ENCODE results near the gene GFOD1.
A peak's percentile ranks its signal among the peaks of the same experiment; 100 is the strongest.

GFOD1 gene

DNA sequence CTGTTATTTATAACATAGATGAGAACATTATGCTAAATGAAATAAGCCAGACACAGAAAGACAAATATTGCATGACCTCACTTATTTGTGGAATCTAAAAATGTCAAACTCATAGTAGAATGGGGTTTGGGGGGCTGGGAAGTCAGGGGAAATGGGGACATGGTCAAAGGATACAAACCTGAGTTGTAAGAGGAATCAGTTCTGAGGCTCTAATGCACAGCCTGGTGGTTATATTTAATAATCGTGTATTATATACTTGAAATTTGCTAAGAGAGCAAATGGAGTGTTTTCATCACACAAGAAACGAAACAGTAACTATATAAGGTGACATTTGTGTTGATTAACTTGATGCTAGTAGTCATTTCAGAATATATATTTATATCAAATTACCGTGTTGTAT lies 40.8 kb upstream of the GFOD1 start:
- Histone ChIP-seq H3K4me3 (ENCODE audit: low read length, poor library complexity, severe bottlenecking) (no peak overlapping the region), H3F3A (ENCODE audit: low read depth) (peaks cover 5% of the 10 kb centered on the region; the same call in 1 of the 2 replicates), H3K9ac (ENCODE audit: low read depth, low read length, poor library complexity, severe bottlenecking) (peak overlapping the region; percentile 15), H3K36me3 (ENCODE audit: insufficient read depth, low read length) (no peaks in the 10 kb centered on the region), H4K20me1 (ENCODE audit: insufficient read depth, low read length, poor library complexity, severe bottlenecking) (no peaks in the 10 kb centered on the region), H3K9me2 (replicated peaks; ENCODE audit: low read depth, low read length) (no peaks in the 10 kb centered on the region), H3K4me2 (ENCODE audit: low read depth, low read length, poor library complexity, severe bottlenecking) (no peak overlapping the region), H3K4me1 (ENCODE audit: insufficient read depth, low read length, poor library complexity, severe bottlenecking) (peaks cover 52% of the 10 kb centered on the region), H3K27me3 (ENCODE audit: insufficient read depth, low read length, poor library complexity, severe bottlenecking) (no peaks in the 10 kb centered on the region), H3K9me3 (ENCODE audit: insufficient read depth, low read depth, low read length) (no peaks in the 10 kb centered on the region), H2AFZ (ENCODE audit: low read length) (0 out of 2 replicates have a peak overlapping the region, but pooled peaks have one; percentile 67), H3K79me2 (ENCODE audit: insufficient read depth, low read length) (no peaks in the 10 kb centered on the region)
- TF ChIP-seq, protein P1, sequence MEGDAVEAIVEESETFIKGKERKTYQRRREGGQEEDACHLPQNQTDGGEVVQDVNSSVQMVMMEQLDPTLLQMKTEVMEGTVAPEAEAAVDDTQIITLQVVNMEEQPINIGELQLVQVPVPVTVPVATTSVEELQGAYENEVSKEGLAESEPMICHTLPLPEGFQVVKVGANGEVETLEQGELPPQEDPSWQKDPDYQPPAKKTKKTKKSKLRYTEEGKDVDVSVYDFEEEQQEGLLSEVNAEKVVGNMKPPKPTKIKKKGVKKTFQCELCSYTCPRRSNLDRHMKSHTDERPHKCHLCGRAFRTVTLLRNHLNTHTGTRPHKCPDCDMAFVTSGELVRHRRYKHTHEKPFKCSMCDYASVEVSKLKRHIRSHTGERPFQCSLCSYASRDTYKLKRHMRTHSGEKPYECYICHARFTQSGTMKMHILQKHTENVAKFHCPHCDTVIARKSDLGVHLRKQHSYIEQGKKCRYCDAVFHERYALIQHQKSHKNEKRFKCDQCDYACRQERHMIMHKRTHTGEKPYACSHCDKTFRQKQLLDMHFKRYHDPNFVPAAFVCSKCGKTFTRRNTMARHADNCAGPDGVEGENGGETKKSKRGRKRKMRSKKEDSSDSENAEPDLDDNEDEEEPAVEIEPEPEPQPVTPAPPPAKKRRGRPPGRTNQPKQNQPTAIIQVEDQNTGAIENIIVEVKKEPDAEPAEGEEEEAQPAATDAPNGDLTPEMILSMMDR (conservative IDR thresholded peaks at IDR 0.05; ENCODE audit: low read length) = peak; percentile 26; the same call in 1 of the 2 replicates
- TF ChIP-seq EZH2phosphoT487 (IDR thresholded peaks at IDR 0.05; ENCODE audit: borderline replicate concordance) = no peak

DNA sequence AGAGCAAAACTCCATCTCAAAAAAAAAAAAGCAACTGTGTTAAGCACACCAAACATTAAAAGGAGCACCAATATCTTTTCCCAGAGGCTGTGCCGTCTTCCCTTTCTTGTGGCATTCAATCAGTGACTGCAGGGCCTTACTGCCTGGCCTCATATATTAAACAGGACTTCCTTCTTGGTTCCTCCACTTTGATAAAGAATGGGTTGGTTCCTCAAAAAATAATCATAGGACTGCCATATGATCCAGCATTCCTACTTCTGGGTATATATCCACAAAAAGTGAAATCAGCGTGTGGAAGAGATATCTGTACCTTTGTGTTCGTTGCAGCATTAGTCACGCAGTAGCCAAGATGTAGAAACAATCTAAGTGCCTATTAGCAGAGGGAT lies 40.3 kb upstream of the GFOD1 start:
- no peak overlapping the region for H3K4me3 ChIP-seq (ENCODE audit: low read length, poor library complexity, severe bottlenecking)
- H3K9me2 ChIP-seq (replicated peaks; ENCODE audit: low read depth, low read length) = no peaks in the 10 kb centered on the region
- H3K79me2 ChIP-seq (ENCODE audit: insufficient read depth, low read length) = no peaks in the 10 kb centered on the region
- peak overlapping the region; percentile 72 for H3K4me2 ChIP-seq (ENCODE audit: low read depth, low read length, poor library complexity, severe bottlenecking)
- no peak overlapping the region for H2AFZ ChIP-seq (ENCODE audit: low read length)
- H3K9me3 ChIP-seq (ENCODE audit: insufficient read depth, low read depth, low read length) = no peaks in the 10 kb centered on the region
- no peaks in the 10 kb centered on the region for H3K36me3 ChIP-seq (ENCODE audit: insufficient read depth, low read length)
- peak overlapping the region; percentile 64 for H3K9ac ChIP-seq (ENCODE audit: low read depth, low read length, poor library complexity, severe bottlenecking)
- H4K20me1 ChIP-seq (ENCODE audit: insufficient read depth, low read length, poor library complexity, severe bottlenecking) = no peaks in the 10 kb centered on the region
- peaks cover 5% of the 10 kb centered on the region; the same call in 1 of the 2 replicates for H3F3A ChIP-seq (ENCODE audit: low read depth)
- peaks cover 52% of the 10 kb centered on the region for H3K4me1 ChIP-seq (ENCODE audit: insufficient read depth, low read length, poor library complexity, severe bottlenecking)
- no peaks in the 10 kb centered on the region for H3K27me3 ChIP-seq (ENCODE audit: insufficient read depth, low read length, poor library complexity, severe bottlenecking)
- TF ChIP-seq EZH2phosphoT487 (IDR thresholded peaks at IDR 0.05; ENCODE audit: borderline replicate concordance) = no peak
- TF ChIP-seq, protein P1 (conservative IDR thresholded peaks at IDR 0.05; ENCODE audit: low read length) = no peak

DNA sequence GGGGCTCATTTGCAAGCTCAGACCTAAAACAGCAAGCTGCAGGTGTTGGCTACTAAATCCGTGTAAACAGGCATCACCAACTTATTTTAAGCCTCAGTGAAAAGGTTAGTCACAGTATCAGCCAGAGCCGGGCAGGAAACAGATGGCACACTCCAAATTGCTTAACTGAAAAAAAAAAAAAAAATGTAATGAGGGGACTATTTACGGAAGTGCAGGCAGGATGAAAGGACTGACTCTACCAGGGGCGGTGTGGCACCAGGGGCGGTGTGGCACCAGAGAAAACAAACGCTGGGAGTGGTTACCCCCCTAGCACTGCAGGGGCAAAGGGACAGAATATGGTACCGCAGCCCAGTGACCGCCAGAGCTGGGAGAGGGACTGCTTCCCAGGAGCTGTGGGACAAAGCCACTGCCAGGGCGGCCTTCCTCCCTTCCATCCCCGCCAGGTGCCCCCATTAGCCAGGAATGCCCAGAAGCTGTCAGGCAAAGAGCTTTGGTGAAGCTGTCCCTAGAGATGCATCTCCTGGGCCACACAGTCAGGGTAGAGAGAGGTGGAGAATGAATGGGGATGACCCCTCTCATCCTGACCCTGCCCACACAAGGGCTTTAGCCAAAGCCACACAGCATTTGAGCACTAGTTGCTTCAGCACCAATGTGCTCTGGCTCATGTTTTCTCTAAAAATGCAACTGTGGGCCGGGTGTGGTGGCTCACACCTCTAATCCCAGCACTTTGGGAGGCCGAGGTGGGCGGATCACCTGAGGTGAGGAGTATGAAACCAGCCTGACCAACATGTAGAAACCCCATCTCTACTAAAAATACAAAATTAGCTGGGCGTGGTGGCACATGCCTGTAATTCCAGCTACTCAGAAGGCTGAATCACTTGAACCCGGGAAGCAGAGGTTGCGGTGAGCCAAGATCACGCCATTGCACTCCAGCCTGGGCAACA lies 39.6 kb upstream of the GFOD1 start:
- no peaks in the 10 kb centered on the region for H4K20me1 ChIP-seq (ENCODE audit: insufficient read depth, low read length, poor library complexity, severe bottlenecking)
- H3K9me2 ChIP-seq (replicated peaks; ENCODE audit: low read depth, low read length) = no peaks in the 10 kb centered on the region
- no peaks in the 10 kb centered on the region for H3K27me3 ChIP-seq (ENCODE audit: insufficient read depth, low read length, poor library complexity, severe bottlenecking)
- H3K4me2 ChIP-seq (ENCODE audit: low read depth, low read length, poor library complexity, severe bottlenecking) = peak overlapping the region; percentile 72
- peak overlapping the region; percentile 43 for H2AFZ ChIP-seq (ENCODE audit: low read length)
- peaks cover 5% of the 10 kb centered on the region; the same call in 1 of the 2 replicates for H3F3A ChIP-seq (ENCODE audit: low read depth)
- peaks cover 52% of the 10 kb centered on the region for H3K4me1 ChIP-seq (ENCODE audit: insufficient read depth, low read length, poor library complexity, severe bottlenecking)
- H3K9ac ChIP-seq (ENCODE audit: low read depth, low read length, poor library complexity, severe bottlenecking) = peak overlapping the region; percentile 64
- no peaks in the 10 kb centered on the region for H3K9me3 ChIP-seq (ENCODE audit: insufficient read depth, low read depth, low read length)
- H3K4me3 ChIP-seq (ENCODE audit: low read length, poor library complexity, severe bottlenecking) = peak overlapping the region; percentile 53
- no peaks in the 10 kb centered on the region for H3K79me2 ChIP-seq (ENCODE audit: insufficient read depth, low read length)
- no peaks in the 10 kb centered on the region for H3K36me3 ChIP-seq (ENCODE audit: insufficient read depth, low read length)
- no peak for TF ChIP-seq EZH2phosphoT487 (IDR thresholded peaks at IDR 0.05; ENCODE audit: borderline replicate concordance)
- TF ChIP-seq, protein P1 (conservative IDR thresholded peaks at IDR 0.05; ENCODE audit: low read length) = peak; percentile 36; the same call in 1 of the 2 replicates
